GM23338 (cell line): Measurements from ENCODE around the gene CCDC59. TPM values are rescaled to one million over a fixed set of nuclear protein-coding genes. Genes with fewer than 3 reads are reported as not detected.

Experiments
- ATAC-seq: fragments of 200-7000 bp; cut with Tn5 transposase; 3 replicates; pipeline ENCODE4 v1.9.1; 2020
- DNase-seq: peaks from one replicate; pipeline ENCODE4 v3.0.0-alpha.2; 2015; ENCODE audit warnings: low spot score
- H2AFZ ChIP-seq: fragments of 200-600 bp; sonication (generic); 2 replicates; pipeline ENCODE4 v1.8.0; 2016; ENCODE audit warnings: antibody characterized with exemption, mild to moderate bottlenecking, moderate library complexity
- H3F3A ChIP-seq: fragments of 200-600 bp; sonication (generic); replicated peaks from 2 replicates; pipeline ENCODE4 v1.8.0; 2017; ENCODE audit warnings: antibody characterized with exemption, mixed run types, low read depth
- H3K27ac ChIP-seq: fragments of 200-600 bp; sonication (generic); 2 replicates; pipeline ENCODE4 v1.6.1; 2016; ENCODE audit warnings: low read depth
- H3K27me3 ChIP-seq: fragments of 200-600 bp; sonication (generic); 2 replicates; pipeline ENCODE4 v1.8.0; 2016; ENCODE audit warnings: mild to moderate bottlenecking, mixed run types, moderate library complexity; ENCODE audit not compliant: insufficient read depth
- H3K36me3 ChIP-seq: fragments of 200-600 bp; sonication (generic); 2 replicates; pipeline ENCODE4 v1.8.0; 2016; ENCODE audit warnings: mild to moderate bottlenecking; ENCODE audit not compliant: insufficient read depth
- H3K4me1 ChIP-seq: fragments of 200-600 bp; sonication (generic); 2 replicates; pipeline ENCODE4 v1.8.0; 2016; ENCODE audit warnings: mild to moderate bottlenecking, moderate library complexity; ENCODE audit not compliant: insufficient read depth
- H3K4me2 ChIP-seq: fragments of 200-600 bp; sonication (generic); 2 replicates; pipeline ENCODE4 v1.7.1; 2017; ENCODE audit warnings: mixed run types
- H3K4me3 ChIP-seq: fragments of 200-600 bp; sonication (generic); 2 replicates; pipeline ENCODE4 v1.6.1; 2016; ENCODE audit warnings: mixed run types
- H3K79me2 ChIP-seq: fragments of 200-600 bp; sonication (generic); replicated peaks from 2 replicates; pipeline ENCODE4 v1.8.0; 2017; ENCODE audit warnings: mild to moderate bottlenecking; ENCODE audit not compliant: insufficient read depth
- H3K9me2 ChIP-seq: fragments of 200-600 bp; sonication (generic); 2 replicates; pipeline ENCODE4 v1.8.0; 2017; ENCODE audit not compliant: insufficient read depth
- H4K20me1 ChIP-seq: fragments of 200-600 bp; sonication (generic); replicated peaks from 2 replicates; pipeline ENCODE4 v1.8.0; 2017; ENCODE audit warnings: mild to moderate bottlenecking; ENCODE audit not compliant: insufficient read depth
- H3K27ac Mint-ChIP-seq: 2 replicates; pipeline ENCODE4 v1.8.0; 2020; ENCODE audit warnings: inconsistent platforms, mild to moderate bottlenecking, moderate library complexity, mixed read lengths
- H3K27me3 Mint-ChIP-seq: 3 replicates; pipeline ENCODE4 v1.8.0; 2022; ENCODE audit warnings: low read depth, mild to moderate bottlenecking, moderate library complexity, mixed read lengths, inconsistent platforms; ENCODE audit not compliant: insufficient read depth, poor library complexity
- H3K36me3 Mint-ChIP-seq: 3 replicates; pipeline ENCODE4 v1.8.0; 2021; ENCODE audit warnings: low read depth, mild to moderate bottlenecking, inconsistent platforms, moderate library complexity, mixed read lengths
- H3K4me1 Mint-ChIP-seq: 3 replicates; pipeline ENCODE4 v1.8.0; 2020; ENCODE audit warnings: mild to moderate bottlenecking, inconsistent platforms, mixed read lengths
- H3K4me3 Mint-ChIP-seq: 3 replicates; pipeline ENCODE4 v1.8.0; 2021; ENCODE audit warnings: moderate library complexity, mild to moderate bottlenecking, inconsistent platforms, mixed read lengths
- H3K9me3 Mint-ChIP-seq: 3 replicates; pipeline ENCODE4 v1.8.0; 2020; ENCODE audit warnings: moderate library complexity, mild to moderate bottlenecking, inconsistent platforms, mixed read lengths
- EZH2 ChIP-seq: fragments of 200-600 bp; sonication (generic); IDR thresholded peaks from one replicate; pipeline ENCODE4 v1.8.0; 2017; ENCODE audit warnings: antibody characterized with exemption, mild to moderate bottlenecking, low read depth; ENCODE audit not compliant: unreplicated experiment
- EZH2phosphoT487 ChIP-seq: fragments of 200-600 bp; sonication (generic); IDR thresholded peaks from one replicate; pipeline ENCODE4 v1.8.1; 2018; ENCODE audit warnings: antibody characterized with exemption; ENCODE audit not compliant: unreplicated experiment
- ZNF114 ChIP-seq: fragments of 250-450 bp; sonication (Bioruptor Pico); IDR thresholded peaks from 2 replicates; pipeline ENCODE4 v1.5.0; 2020; ENCODE audit warnings: mild to moderate bottlenecking, moderate library complexity
- polyA plus RNA-seq: library from polyadenylated mRNA; unstranded; fragments of >200 nt; fragmentation: Nextera tagmentation; extraction: Ambion mirVana; gene quantifications from 2 replicates; pipeline ENCODE4 v1.2.1, GENCODE V29; 2016
- total RNA-seq: library from RNA; depleted of rRNA; stranded (reverse); fragments of >200 nt; shearing (Covaris generic); gene quantifications from 2 replicates; pipeline ENCODE4 v1.2.3, GENCODE V29; 2014
- TF ChIP-seq, protein P1 (sequence below): fragments of 250-450 bp; sonication (Bioruptor Pico); IDR thresholded peaks from 2 replicates; pipeline ENCODE4 v1.5.0; 2020; ENCODE audit warnings: mild to moderate bottlenecking, moderate library complexity
- TF ChIP-seq, protein P2 (sequence below): IDR thresholded peaks from 2 replicates; pipeline ENCODE4 v1.6.1; 2016; ENCODE audit warnings: antibody characterized with exemption

CCDC59 gene
- total and polyA plus RNA-seq, 2 experiments from 2014 or later = 52.2 to 197 TPM

DNA sequence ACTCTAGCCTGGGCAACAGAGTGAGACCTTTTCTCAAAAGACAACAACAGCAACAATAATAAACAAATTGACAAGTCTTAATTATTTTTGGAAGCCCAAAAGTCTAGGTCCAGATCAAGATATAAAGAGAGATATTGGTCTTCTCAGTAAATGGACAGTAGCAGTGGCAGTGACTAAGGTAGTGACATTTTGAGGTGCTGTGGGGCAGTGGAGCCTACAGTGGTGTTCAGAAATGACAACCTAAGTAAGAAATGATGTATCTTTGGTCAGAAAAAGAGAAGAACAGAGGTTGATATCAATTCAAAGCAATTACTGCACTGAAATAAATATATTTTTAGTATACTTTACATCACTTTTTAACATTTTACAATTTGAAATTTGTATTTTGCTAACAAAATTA lies 20.8 kb upstream of the CCDC59 start (continued):
- TF ChIP-seq ZNF114 = no peak
- no peak for TF ChIP-seq EZH2phosphoT487
- TF ChIP-seq, protein P1, sequence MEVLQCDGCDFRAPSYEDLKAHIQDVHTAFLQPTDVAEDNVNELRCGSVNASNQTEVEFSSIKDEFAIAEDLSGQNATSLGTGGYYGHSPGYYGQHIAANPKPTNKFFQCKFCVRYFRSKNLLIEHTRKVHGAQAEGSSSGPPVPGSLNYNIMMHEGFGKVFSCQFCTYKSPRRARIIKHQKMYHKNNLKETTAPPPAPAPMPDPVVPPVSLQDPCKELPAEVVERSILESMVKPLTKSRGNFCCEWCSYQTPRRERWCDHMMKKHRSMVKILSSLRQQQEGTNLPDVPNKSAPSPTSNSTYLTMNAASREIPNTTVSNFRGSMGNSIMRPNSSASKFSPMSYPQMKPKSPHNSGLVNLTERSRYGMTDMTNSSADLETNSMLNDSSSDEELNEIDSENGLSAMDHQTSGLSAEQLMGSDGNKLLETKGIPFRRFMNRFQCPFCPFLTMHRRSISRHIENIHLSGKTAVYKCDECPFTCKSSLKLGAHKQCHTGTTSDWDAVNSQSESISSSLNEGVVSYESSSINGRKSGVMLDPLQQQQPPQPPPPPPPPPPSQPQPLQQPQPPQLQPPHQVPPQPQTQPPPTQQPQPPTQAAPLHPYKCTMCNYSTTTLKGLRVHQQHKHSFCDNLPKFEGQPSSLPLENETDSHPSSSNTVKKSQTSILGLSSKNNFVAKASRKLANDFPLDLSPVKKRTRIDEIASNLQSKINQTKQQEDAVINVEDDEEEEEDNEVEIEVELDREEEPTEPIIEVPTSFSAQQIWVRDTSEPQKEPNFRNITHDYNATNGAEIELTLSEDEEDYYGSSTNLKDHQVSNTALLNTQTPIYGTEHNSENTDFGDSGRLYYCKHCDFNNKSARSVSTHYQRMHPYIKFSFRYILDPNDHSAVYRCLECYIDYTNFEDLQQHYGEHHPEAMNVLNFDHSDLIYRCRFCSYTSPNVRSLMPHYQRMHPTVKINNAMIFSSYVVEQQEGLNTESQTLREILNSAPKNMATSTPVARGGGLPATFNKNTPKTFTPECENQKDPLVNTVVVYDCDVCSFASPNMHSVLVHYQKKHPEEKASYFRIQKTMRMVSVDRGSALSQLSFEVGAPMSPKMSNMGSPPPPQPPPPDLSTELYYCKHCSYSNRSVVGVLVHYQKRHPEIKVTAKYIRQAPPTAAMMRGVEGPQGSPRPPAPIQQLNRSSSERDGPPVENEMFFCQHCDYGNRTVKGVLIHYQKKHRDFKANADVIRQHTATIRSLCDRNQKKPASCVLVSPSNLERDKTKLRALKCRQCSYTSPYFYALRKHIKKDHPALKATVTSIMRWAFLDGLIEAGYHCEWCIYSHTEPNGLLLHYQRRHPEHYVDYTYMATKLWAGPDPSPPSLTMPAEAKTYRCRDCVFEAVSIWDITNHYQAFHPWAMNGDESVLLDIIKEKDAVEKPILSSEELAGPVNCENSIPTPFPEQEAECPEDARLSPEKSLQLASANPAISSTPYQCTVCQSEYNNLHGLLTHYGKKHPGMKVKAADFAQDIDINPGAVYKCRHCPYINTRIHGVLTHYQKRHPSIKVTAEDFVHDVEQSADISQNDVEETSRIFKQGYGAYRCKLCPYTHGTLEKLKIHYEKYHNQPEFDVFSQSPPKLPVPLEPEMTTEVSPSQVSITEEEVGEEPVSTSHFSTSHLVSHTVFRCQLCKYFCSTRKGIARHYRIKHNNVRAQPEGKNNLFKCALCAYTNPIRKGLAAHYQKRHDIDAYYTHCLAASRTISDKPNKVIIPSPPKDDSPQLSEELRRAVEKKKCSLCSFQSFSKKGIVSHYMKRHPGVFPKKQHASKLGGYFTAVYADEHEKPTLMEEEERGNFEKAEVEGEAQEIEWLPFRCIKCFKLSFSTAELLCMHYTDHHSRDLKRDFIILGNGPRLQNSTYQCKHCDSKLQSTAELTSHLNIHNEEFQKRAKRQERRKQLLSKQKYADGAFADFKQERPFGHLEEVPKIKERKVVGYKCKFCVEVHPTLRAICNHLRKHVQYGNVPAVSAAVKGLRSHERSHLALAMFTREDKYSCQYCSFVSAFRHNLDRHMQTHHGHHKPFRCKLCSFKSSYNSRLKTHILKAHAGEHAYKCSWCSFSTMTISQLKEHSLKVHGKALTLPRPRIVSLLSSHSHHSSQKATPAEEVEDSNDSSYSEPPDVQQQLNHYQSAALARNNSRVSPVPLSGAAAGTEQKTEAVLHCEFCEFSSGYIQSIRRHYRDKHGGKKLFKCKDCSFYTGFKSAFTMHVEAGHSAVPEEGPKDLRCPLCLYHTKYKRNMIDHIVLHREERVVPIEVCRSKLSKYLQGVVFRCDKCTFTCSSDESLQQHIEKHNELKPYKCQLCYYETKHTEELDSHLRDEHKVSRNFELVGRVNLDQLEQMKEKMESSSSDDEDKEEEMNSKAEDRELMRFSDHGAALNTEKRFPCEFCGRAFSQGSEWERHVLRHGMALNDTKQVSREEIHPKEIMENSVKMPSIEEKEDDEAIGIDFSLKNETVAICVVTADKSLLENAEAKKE (CRISPR knock-in tag) = no peak
- TF ChIP-seq, protein P2, sequence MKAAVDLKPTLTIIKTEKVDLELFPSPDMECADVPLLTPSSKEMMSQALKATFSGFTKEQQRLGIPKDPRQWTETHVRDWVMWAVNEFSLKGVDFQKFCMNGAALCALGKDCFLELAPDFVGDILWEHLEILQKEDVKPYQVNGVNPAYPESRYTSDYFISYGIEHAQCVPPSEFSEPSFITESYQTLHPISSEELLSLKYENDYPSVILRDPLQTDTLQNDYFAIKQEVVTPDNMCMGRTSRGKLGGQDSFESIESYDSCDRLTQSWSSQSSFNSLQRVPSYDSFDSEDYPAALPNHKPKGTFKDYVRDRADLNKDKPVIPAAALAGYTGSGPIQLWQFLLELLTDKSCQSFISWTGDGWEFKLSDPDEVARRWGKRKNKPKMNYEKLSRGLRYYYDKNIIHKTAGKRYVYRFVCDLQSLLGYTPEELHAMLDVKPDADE = no peak

GRCh38 chr12:82375201-82375600 lies 17.0 kb upstream of the CCDC59 start:
- Mint-ChIP-seq H3K36me3 (peaks cover 54% of the 10 kb centered on the region), H3K9me3 (peaks cover 25% of the 10 kb centered on the region), H3K4me3 (no peak overlapping the region), H3K4me1 (peaks cover 9% of the 10 kb centered on the region), H3K27ac (no peak overlapping the region), H3K27me3 (no peaks in the 10 kb centered on the region)
- no peaks in the 10 kb centered on the region for H3K4me1 ChIP-seq
- H3K27ac ChIP-seq = no peak overlapping the region
- H4K20me1 ChIP-seq = no peaks in the 10 kb centered on the region
- peaks cover 9% of the 10 kb centered on the region for H3K79me2 ChIP-seq
- no peak for ATAC-seq
- no peaks in the 10 kb centered on the region; the same call in 1 of the 2 replicates for H3K9me2 ChIP-seq
- H2AFZ ChIP-seq = no peak overlapping the region
- H3K4me3 ChIP-seq = no peak overlapping the region
- no peak for DNase-seq
- H3K27me3 ChIP-seq = no peaks in the 10 kb centered on the region
- H3F3A ChIP-seq = no peaks in the 10 kb centered on the region
- H3K4me2 ChIP-seq = no peak overlapping the region
- H3K36me3 ChIP-seq = no peaks in the 10 kb centered on the region
- TF ChIP-seq, protein P1 (CRISPR knock-in tag) = no peak
- no peak for TF ChIP-seq EZH2
